ENCODE measurements around the gene LPAR1.
"Not testable (repeated sequence)": the region's sequence is repeated elsewhere in the genome, so short reads cannot be mapped to it uniquely, and the experiment has no call there.

Gene LPAR1

GRCh38 chr9:110856772-110857171 lies 181.5 kb downstream of the LPAR1 start:
- intact Hi-C loops (cut with DNase I) = no loop called here
- no peak for DNase-seq

- DNase-seq = no peak
- intact Hi-C loops (cut with DNase I) = no loop called here
Observed at GRCh38 chr9:110850401-110851135, 187.7 kb downstream of the LPAR1 start.

- DNase-seq = no peak
- intact Hi-C loops (cut with DNase I) = no loop called here
Observed at GRCh38 chr9:110847671-110848070, 190.6 kb downstream of the LPAR1 start.

- intact Hi-C loops (cut with DNase I) = no loop called here
Observed at GRCh38 chr9:110846215-110846614, 192.1 kb downstream of the LPAR1 start.

GRCh38 chr9:110844121-110844520 lies 194.1 kb downstream of the LPAR1 start:
- intact Hi-C loops (cut with DNase I) = no loop called here
- no peak for DNase-seq

More at GRCh38 chr9:110846215-110846614, 192.1 kb downstream of the LPAR1 start:
- no peak for DNase-seq

GRCh38 chr9:110842986-110843385 lies 195.3 kb downstream of the LPAR1 start:
- intact Hi-C loops (cut with DNase I) = no loop called here
- DNase-seq = no peak

- no peak for DNase-seq
- intact Hi-C loops (cut with DNase I) = no loop called here
Observed at GRCh38 chr9:110842169-110842568, 196.1 kb downstream of the LPAR1 start.

GRCh38 chr9:110837401-110838005 lies 200.8 kb downstream of the LPAR1 start:
- no peak for DNase-seq
- intact Hi-C loops (cut with DNase I) = no loop called here

- no peak for DNase-seq
- intact Hi-C loops (cut with DNase I) = no loop called here
Observed at GRCh38 chr9:110835859-110836271, 202.4 kb downstream of the LPAR1 start.

GRCh38 chr9:110835404-110835803 lies 202.9 kb downstream of the LPAR1 start:
- intact Hi-C loops (cut with DNase I) = no loop called here
- DNase-seq = no peak

GRCh38 chr9:110832926-110833325 lies 205.3 kb downstream of the LPAR1 start:
- intact Hi-C loops (cut with DNase I) = no loop called here
- no peak for DNase-seq

GRCh38 chr9:110830495-110830894 lies 207.8 kb downstream of the LPAR1 start:
- intact Hi-C loops (cut with DNase I) = no loop called here
- no peak for DNase-seq

- peak in 33 of 42 donors; percentile 6 to 81 (median 44) for DNase-seq
- intact Hi-C loops (cut with DNase I) = no loop called here
Observed at GRCh38 chr9:110828264-110828663, 210.0 kb downstream of the LPAR1 start.

- DNase-seq; intact Hi-C loops (cut with DNase I): not testable (repeated sequence)
Observed at GRCh38 chr9:110826400-110826799, 211.9 kb downstream of the LPAR1 start.

GRCh38 chr9:110825950-110826349 lies 212.3 kb downstream of the LPAR1 start:
- intact Hi-C loops (cut with DNase I) = no loop called here
- DNase-seq = no peak

- intact Hi-C loops (cut with DNase I); DNase-seq: not testable (repeated sequence)
Observed at GRCh38 chr9:110825129-110825528, 213.1 kb downstream of the LPAR1 start.
